ENCODE measurements around the gene AHCYL2. TPM values are rescaled to one million over a fixed set of nuclear protein-coding genes. Genes with fewer than 3 reads are reported as not detected.
A peak's percentile ranks its signal among the peaks of the same experiment; 100 is the strongest.

Gene AHCYL2
- total RNA-seq, 2 experiments from 2014 or later, result 5.0 to 8.7 TPM

DNA sequence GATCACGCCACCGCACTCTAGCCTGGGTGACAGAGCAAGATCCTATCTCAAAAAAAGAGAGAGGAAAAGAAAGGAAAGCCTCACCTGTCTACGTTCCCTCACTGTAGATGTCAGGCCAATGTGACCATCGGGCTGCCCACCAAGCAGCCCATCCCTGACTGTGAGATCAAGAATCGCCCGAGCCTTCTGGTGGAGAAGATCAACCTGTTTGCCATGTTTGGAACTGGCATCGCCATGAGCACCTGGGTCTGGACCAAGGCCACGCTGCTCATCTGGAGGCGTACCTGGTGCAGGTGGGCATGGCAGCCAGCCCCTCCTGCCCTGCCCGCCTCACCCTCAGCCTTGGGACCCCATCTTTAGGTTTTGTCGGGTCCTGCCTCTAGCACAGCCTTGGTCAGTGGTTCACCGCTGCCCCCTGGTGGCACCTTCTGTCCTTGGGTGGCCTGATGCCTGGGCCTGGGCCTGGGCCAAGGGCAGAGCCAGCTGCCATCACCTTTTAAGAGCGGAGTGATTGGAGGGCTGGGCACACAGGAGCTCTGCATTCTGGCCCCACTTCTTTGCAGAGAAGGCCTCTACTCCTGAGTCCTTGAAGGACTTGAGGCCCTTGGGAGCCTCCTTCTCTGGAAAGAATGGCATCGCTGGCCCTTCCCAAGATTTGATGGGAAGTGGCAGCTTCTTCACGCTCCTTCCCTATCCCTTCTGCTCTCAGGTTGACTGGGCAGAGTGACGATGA is 14.4 kb upstream of the AHCYL2 start:
- Histone ChIP-seq H2AFZ (ENCODE audit: low read length) (no peak overlapping the region), H3K4me2 (ENCODE audit: low read length) (no peak overlapping the region), H3K27ac (ENCODE audit: low read depth, low read length, poor library complexity, severe bottlenecking) (no peak overlapping the region), H3K9me3 (ENCODE audit: low read length) (no peaks in the 10 kb centered on the region), H3K9me2 (ENCODE audit: insufficient read depth, low read length) (no peaks in the 10 kb centered on the region), H4K20me1 (ENCODE audit: insufficient read depth, low read length) (no peaks in the 10 kb centered on the region), H3K4me3 (ENCODE audit: low read depth, low read length, poor library complexity, severe bottlenecking) (no peak overlapping the region), H3K4me1 (ENCODE audit: insufficient read depth, low read length, poor library complexity, severe bottlenecking) (peaks cover 5% of the 10 kb centered on the region), H3K36me3 (ENCODE audit: insufficient read depth, low read length) (no peaks in the 10 kb centered on the region), H3K79me2 (ENCODE audit: insufficient read depth, low read depth, low read length) (no peaks in the 10 kb centered on the region)
- intact Hi-C loops (cut with micrococcal nuclease; ENCODE audit: unreplicated experiment), result loop anchor here (1.0 to 5.0 kb wide), 5 partner anchors 46 to 368 kb away; partner anchors contain the start of gene TSPAN33
- TF ChIP-seq, protein P1, sequence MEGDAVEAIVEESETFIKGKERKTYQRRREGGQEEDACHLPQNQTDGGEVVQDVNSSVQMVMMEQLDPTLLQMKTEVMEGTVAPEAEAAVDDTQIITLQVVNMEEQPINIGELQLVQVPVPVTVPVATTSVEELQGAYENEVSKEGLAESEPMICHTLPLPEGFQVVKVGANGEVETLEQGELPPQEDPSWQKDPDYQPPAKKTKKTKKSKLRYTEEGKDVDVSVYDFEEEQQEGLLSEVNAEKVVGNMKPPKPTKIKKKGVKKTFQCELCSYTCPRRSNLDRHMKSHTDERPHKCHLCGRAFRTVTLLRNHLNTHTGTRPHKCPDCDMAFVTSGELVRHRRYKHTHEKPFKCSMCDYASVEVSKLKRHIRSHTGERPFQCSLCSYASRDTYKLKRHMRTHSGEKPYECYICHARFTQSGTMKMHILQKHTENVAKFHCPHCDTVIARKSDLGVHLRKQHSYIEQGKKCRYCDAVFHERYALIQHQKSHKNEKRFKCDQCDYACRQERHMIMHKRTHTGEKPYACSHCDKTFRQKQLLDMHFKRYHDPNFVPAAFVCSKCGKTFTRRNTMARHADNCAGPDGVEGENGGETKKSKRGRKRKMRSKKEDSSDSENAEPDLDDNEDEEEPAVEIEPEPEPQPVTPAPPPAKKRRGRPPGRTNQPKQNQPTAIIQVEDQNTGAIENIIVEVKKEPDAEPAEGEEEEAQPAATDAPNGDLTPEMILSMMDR (conservative IDR thresholded peaks at IDR 0.05; ENCODE audit: low read length), result peak; percentile 83
- no peak for TF ChIP-seq EZH2phosphoT487 (IDR thresholded peaks at IDR 0.05; ENCODE audit: borderline replicate concordance, low read depth, low read length)
- POLR2A ChIA-PET, result interaction anchor here (0.6 to 1.1 kb wide), 4 partner anchors 34 to 147 kb away, joined by 3 to 4 read pairs (median 3); no protein-coding TSS in a partner anchor
- CTCF ChIA-PET (ENCODE audit: unreplicated experiment), result interaction anchor here (0.6 to 1.4 kb wide), 2 partner anchors 39 to 47 kb away, joined by 4 to 9 read pairs; no protein-coding TSS in a partner anchor
- DNase-seq (ENCODE audit: low spot score), result peak; percentile 74
- no TSS peak for BruUV-seq (replicated peaks)

DNA sequence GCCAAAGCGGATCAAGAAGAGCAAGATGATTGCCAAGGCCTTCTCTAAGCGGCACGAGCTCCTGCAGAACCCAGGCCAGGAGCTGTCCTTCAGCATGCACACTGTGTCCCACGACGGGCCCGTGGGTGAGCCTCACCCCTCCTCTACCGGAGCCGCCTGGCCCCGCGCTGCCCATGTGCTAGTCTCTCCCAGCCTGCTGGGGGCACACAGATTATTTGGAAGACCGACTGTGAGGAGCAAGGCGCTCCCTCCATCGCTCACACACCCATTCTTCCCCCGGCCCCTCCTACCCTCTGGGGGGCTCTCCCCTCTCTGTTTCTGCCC is 13.9 kb upstream of the AHCYL2 start:
- Histone ChIP-seq H3K79me2 (ENCODE audit: insufficient read depth, low read depth, low read length) (no peaks in the 10 kb centered on the region), H3K27ac (ENCODE audit: low read depth, low read length, poor library complexity, severe bottlenecking) (no peak overlapping the region), H3K36me3 (ENCODE audit: insufficient read depth, low read length) (no peaks in the 10 kb centered on the region), H3K4me2 (ENCODE audit: low read length) (no peak overlapping the region), H3K4me1 (ENCODE audit: insufficient read depth, low read length, poor library complexity, severe bottlenecking) (peaks cover 5% of the 10 kb centered on the region), H2AFZ (ENCODE audit: low read length) (no peak overlapping the region), H3K4me3 (ENCODE audit: low read depth, low read length, poor library complexity, severe bottlenecking) (no peak overlapping the region), H4K20me1 (ENCODE audit: insufficient read depth, low read length) (no peaks in the 10 kb centered on the region), H3K9me2 (ENCODE audit: insufficient read depth, low read length) (no peaks in the 10 kb centered on the region), H3K9me3 (ENCODE audit: low read length) (no peaks in the 10 kb centered on the region)
- ChIA-PET POLR2A (interaction anchor here (0.6 to 1.1 kb wide), 3 partner anchors 34 to 148 kb away, joined by 3 to 4 read pairs (median 3); no protein-coding TSS in a partner anchor), CTCF (ENCODE audit: unreplicated experiment) (interaction anchor here (0.6 to 1.4 kb wide), 2 partner anchors 47 to 708 kb away, joined by 3 to 9 read pairs; no protein-coding TSS in a partner anchor)
- intact Hi-C loops (cut with micrococcal nuclease; ENCODE audit: unreplicated experiment), result loop anchor here (1.0 to 5.0 kb wide), 5 partner anchors 47 to 369 kb away; partner anchors contain the start of gene TSPAN33
- no TSS peak for BruUV-seq (replicated peaks)
- no peak for TF ChIP-seq EZH2phosphoT487 (IDR thresholded peaks at IDR 0.05; ENCODE audit: borderline replicate concordance, low read depth, low read length)
- TF ChIP-seq, protein P1 (conservative IDR thresholded peaks at IDR 0.05; ENCODE audit: low read length), result no peak
- no peak for DNase-seq (ENCODE audit: low spot score)

Data from OCI-LY7 (cell line).